Measurements from ENCODE around the gene NPY. TPM values are rescaled to one million over a fixed set of nuclear protein-coding genes. Genes with fewer than 3 reads are reported as not detected.

Gene NPY
- polyA plus RNA-seq, 1 of the 3 experiments (the other 2 are of a cell fraction), result 2.6 TPM

GRCh38 chr7:24337180-24337579 is 53.2 kb downstream of the NPY start:
- Histone ChIP-seq H3K27me3 (ENCODE audit: insufficient read depth) (no peaks in the 10 kb centered on the region), H3K9me2 (no peaks in the 10 kb centered on the region), H2AFZ (ENCODE audit: low read depth) (no peak overlapping the region), H3K9me3 (no peaks in the 10 kb centered on the region), H3F3A (replicated peaks; ENCODE audit: insufficient read depth) (no peaks in the 10 kb centered on the region), H3K36me3 (replicated peaks in 1 of 2; ENCODE audit: control insufficient read depth in 1 of 2, insufficient read depth in 2 of 2, low read length in 1 of 2) (no peaks in the 10 kb centered on the region), H3K4me1 (ENCODE audit: control insufficient read depth in 1 of 2, insufficient read depth in 2 of 2, low read depth in 1 of 2, low read length in 1 of 2) (peaks cover 0 to 9% of the 10 kb centered on the region in 2 experiments; a peak in 2 of 4 replicates), H3K27ac (ENCODE audit: low read depth in 2 of 2, low read length in 1 of 2) (no peak overlapping the region), H3K79me2 (ENCODE audit: insufficient read depth) (no peaks in the 10 kb centered on the region), H3K9ac (no peak overlapping the region), H3K4me3 (ENCODE audit: low read depth in 2 of 2, low read length in 1 of 2) (no peak overlapping the region), H3K4me2 (no peak overlapping the region), H4K20me1 (ENCODE audit: insufficient read depth) (no peaks in the 10 kb centered on the region)
- POLR2A ChIA-PET, result no interaction called here
- CTCF ChIA-PET, result interaction anchor here (0.8 to 2.8 kb wide), 2 partner anchors 44 to 345 kb away, joined by 3 to 11 read pairs; no protein-coding TSS in a partner anchor
- TF ChIP-seq USF2 (IDR thresholded peaks at IDR 0.05; ENCODE audit: borderline replicate concordance, low read depth, low read length) (no peak), SMC3 (IDR thresholded peaks at IDR 0.05; ENCODE audit: low read depth, low read length) (no peak), NFIC (IDR thresholded peaks at IDR 0.05; ENCODE audit: borderline replicate concordance) (no peak), NRF1 (IDR thresholded peaks at IDR 0.05; ENCODE audit: low read depth, low read length) (no peak)
- DNase-seq, result no peak
- WGBS (ENCODE audit: low lambda C conversion rate), result 77% methylated on average over 6 of the region's 6 CpGs

- Histone ChIP-seq H3K9me3 (no peaks in the 10 kb centered on the region), H3K4me1 (ENCODE audit: control insufficient read depth in 1 of 2, insufficient read depth in 2 of 2, low read depth in 1 of 2, low read length in 1 of 2) (peaks cover 0 to 1% of the 10 kb centered on the region in 2 experiments; a peak in 2 of 4 replicates), H3K4me2 (no peak overlapping the region), H3K27ac (ENCODE audit: low read depth in 2 of 2, low read length in 1 of 2) (no peak overlapping the region), H4K20me1 (ENCODE audit: insufficient read depth) (no peaks in the 10 kb centered on the region), H3F3A (replicated peaks; ENCODE audit: insufficient read depth) (no peaks in the 10 kb centered on the region), H2AFZ (ENCODE audit: low read depth) (no peak overlapping the region), H3K9ac (no peak overlapping the region), H3K9me2 (no peaks in the 10 kb centered on the region), H3K4me3 (ENCODE audit: low read depth in 2 of 2, low read length in 1 of 2) (no peak overlapping the region), H3K27me3 (ENCODE audit: insufficient read depth) (no peaks in the 10 kb centered on the region), H3K36me3 (replicated peaks in 1 of 2; ENCODE audit: control insufficient read depth in 1 of 2, insufficient read depth in 2 of 2, low read length in 1 of 2) (no peaks in the 10 kb centered on the region), H3K79me2 (ENCODE audit: insufficient read depth) (no peaks in the 10 kb centered on the region)
- ChIA-PET CTCF (interaction anchor here (0.9 kb wide), 1 partner anchor 476 kb away, joined by 3 read pairs; no protein-coding TSS in a partner anchor), POLR2A (no interaction called here)
- TF ChIP-seq RAD21 (IDR thresholded peaks at IDR 0.05; ENCODE audit: low read length), result no peak
- no peak for TF ChIP-seq CHD2 (IDR thresholded peaks at IDR 0.05; ENCODE audit: low read length, partially characterized antibody)
- TF ChIP-seq CTCF (IDR thresholded peaks at IDR 0.05), result no peak
- DNase-seq, result no peak
- 48% methylated on average over 5 of the region's 5 CpGs for WGBS (ENCODE audit: low lambda C conversion rate)
Measured at GRCh38 chr7:24339575-24339974, 55.6 kb downstream of the NPY start.

GRCh38 chr7:24340727-24341126 is 56.7 kb downstream of the NPY start:
- H3K9me2 ChIP-seq, result no peaks in the 10 kb centered on the region
- no peaks in the 10 kb centered on the region for H3K9me3 ChIP-seq
- no peaks in the 10 kb centered on the region for H3K79me2 ChIP-seq (ENCODE audit: insufficient read depth)
- H3K9ac ChIP-seq, result no peak overlapping the region
- 41% methylated on average over 3 of the region's 3 CpGs for WGBS (ENCODE audit: low lambda C conversion rate)
- H4K20me1 ChIP-seq (ENCODE audit: insufficient read depth), result no peaks in the 10 kb centered on the region
- CTCF ChIA-PET, result interaction anchor here (0.9 to 1.5 kb wide), 5 partner anchors 10 to 477 kb away, joined by 3 to 5 read pairs (median 3); no protein-coding TSS in a partner anchor
- DNase-seq, result no peak
- POLR2A ChIA-PET, result no interaction called here
- H3F3A ChIP-seq (replicated peaks; ENCODE audit: insufficient read depth), result no peaks in the 10 kb centered on the region
- H3K27ac ChIP-seq (ENCODE audit: low read depth in 2 of 2, low read length in 1 of 2), result no peak overlapping the region
- H2AFZ ChIP-seq (ENCODE audit: low read depth), result no peak overlapping the region
- no peaks in the 10 kb centered on the region; a peak in 1 of 4 replicates for H3K4me1 ChIP-seq (ENCODE audit: control insufficient read depth in 1 of 2, insufficient read depth in 2 of 2, low read depth in 1 of 2, low read length in 1 of 2)
- no peaks in the 10 kb centered on the region for H3K27me3 ChIP-seq (ENCODE audit: insufficient read depth)
- no peak overlapping the region for H3K4me2 ChIP-seq
- H3K36me3 ChIP-seq (replicated peaks in 1 of 2; ENCODE audit: control insufficient read depth in 1 of 2, insufficient read depth in 2 of 2, low read length in 1 of 2), result no peaks in the 10 kb centered on the region
- no peak overlapping the region for H3K4me3 ChIP-seq (ENCODE audit: low read depth in 2 of 2, low read length in 1 of 2)
- TF ChIP-seq SMC3 (IDR thresholded peaks at IDR 0.05; ENCODE audit: low read depth, low read length) (no peak), RFX5 (IDR thresholded peaks at IDR 0.05; ENCODE audit: low read length) (no peak), RXRA (IDR thresholded peaks at IDR 0.05; ENCODE audit: borderline replicate concordance, low read depth) (no peak), EP300 (IDR thresholded peaks at IDR 0.05; ENCODE audit: borderline replicate concordance in 1 of 2, low read depth in 1 of 2, low read length in 1 of 2) (no peak), ZBTB33 (IDR thresholded peaks at IDR 0.05; ENCODE audit: borderline replicate concordance, low read depth) (no peak), USF1 (IDR thresholded peaks at IDR 0.05; ENCODE audit: borderline replicate concordance, low read depth) (no peak), CHD2 (IDR thresholded peaks at IDR 0.05; ENCODE audit: low read length, partially characterized antibody) (no peak), RAD21 (IDR thresholded peaks at IDR 0.05; ENCODE audit: low read length) (no peak), MEF2A (IDR thresholded peaks at IDR 0.05; ENCODE audit: borderline replicate concordance, low read depth) (no peak)
